Retinal pigment epithelial cell (primary cell): Measurements from ENCODE around the gene RMI2.

Source experiments
- DNase-seq: peaks from one replicate; pipeline ENCODE4 v3.0.0-alpha.2; 2010; ENCODE audit warnings: low read depth
- H3K4me3 ChIP-seq: 2 replicates; pipeline ENCODE4 v1.5.1; 2011; ENCODE audit warnings: mild to moderate bottlenecking, low read length, control low read depth, moderate library complexity
- TF ChIP-seq, protein P1 (sequence below): conservative IDR thresholded peaks from 2 replicates; pipeline ENCODE4 v1.5.1; 2011; ENCODE audit warnings: low read depth, low read length, control low read depth, inconsistent platforms

Gene RMI2

DNA sequence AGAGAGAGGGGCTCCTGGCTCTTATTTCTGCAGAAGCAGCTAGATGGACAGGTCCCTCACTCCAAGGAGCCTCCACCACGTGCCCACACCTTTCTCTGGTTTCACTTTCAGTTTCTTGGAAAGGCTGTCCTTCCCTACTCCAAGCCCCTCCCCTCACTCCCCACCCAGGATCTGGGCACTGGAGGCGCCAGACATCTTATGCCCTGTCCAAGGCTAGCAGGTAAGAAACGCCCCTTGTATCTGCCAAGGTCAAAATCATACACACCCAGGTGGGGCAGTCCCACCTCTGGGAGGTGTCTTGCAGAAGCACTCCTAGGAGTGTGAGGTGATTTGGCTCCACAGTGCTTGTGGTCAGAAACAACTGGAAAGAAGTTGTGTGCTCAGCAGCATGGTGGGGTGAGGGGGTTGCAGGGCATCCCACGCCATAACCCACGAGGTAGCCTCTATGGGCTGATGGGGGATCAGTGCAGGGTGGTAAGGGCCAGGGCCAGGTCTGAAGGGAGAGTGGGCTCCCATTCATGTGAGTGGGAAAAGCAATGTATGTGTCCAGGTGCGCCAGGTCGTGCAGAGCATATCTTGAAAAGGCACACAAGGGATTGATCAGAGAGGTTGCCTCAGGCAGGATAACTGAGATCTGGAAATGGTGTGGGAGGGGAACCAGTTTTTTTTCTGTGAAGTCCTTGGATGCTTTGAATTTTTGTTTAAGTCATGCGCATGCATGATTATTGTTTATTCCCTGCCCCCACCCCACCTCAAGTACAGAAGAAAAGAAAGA, 32.4 kb upstream of the RMI2 start:
- TF ChIP-seq, protein P1, sequence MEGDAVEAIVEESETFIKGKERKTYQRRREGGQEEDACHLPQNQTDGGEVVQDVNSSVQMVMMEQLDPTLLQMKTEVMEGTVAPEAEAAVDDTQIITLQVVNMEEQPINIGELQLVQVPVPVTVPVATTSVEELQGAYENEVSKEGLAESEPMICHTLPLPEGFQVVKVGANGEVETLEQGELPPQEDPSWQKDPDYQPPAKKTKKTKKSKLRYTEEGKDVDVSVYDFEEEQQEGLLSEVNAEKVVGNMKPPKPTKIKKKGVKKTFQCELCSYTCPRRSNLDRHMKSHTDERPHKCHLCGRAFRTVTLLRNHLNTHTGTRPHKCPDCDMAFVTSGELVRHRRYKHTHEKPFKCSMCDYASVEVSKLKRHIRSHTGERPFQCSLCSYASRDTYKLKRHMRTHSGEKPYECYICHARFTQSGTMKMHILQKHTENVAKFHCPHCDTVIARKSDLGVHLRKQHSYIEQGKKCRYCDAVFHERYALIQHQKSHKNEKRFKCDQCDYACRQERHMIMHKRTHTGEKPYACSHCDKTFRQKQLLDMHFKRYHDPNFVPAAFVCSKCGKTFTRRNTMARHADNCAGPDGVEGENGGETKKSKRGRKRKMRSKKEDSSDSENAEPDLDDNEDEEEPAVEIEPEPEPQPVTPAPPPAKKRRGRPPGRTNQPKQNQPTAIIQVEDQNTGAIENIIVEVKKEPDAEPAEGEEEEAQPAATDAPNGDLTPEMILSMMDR = no peak
- H3K4me3 ChIP-seq = no peak overlapping the region
- no peak for DNase-seq

DNA sequence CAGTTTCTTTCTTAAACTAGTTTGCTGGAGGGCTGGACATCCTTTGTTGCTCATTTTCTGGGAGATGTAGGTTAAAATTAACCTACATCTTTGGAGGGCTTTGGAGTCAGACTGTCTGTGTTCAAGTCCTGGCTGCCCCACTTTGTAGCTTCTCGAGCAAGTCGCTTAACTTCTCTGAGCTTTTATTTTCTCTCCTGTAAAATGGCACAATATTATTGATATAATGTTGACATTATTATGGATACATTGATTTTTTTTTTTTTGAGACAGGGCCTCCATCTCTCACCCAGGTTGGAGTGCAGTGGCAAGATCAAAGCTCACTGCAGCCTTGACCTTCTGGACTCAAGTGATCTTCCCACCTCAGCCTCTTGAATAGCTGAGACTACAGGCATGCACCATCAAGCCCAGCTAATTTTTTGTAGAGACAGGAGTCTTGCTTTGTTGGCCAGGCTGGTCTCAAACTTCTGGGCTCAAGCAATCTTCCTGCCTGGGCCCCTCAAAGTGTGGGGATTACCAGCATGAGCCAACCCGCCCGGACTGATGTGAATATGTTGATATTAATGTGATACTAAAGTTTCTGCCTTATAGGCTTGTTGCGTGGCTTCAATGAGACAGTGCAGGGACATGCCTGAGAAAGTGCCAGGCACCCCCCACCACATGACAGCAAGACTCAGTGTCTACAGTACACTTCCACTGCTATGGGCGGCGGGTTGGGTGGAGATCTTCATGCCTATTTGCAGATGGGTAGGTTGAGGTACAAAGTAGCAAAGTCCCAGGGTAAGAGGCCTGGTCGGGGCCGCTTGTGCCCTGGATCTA, 31.6 kb upstream of the RMI2 start:
- DNase-seq = no peak
- TF ChIP-seq, protein P1 = no peak
- H3K4me3 ChIP-seq = no peak overlapping the region

DNA sequence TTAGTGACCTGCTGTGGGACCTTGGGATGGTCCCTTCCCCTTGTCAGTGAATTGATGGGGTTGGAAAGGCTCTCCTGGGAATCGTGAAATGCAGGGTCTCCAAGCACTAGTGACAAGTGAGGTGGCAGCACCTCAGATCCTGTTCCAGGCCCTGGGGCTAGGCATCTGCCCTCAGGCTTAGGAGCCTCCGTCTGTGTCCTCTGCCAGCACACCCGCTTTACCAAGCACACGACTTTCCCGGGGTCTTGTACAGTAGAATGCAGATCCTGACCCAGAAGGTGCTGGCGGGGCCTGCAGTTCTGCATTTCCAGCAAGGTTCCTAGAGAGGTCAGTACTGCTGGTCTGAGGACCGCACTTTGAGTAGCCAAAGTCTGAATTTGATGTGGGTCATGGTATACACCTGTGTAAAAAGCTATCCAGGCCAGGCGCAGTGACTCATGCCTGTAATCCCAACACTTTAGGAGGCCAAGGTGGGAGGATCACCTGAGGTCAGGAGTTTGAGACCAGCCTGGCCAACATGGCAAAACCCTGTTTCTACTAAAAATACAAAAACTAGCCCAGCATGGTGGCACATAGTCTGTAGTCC, 30.9 kb upstream of the RMI2 start:
- TF ChIP-seq, protein P1 = no peak
- no peak overlapping the region for H3K4me3 ChIP-seq
- no peak for DNase-seq

DNA sequence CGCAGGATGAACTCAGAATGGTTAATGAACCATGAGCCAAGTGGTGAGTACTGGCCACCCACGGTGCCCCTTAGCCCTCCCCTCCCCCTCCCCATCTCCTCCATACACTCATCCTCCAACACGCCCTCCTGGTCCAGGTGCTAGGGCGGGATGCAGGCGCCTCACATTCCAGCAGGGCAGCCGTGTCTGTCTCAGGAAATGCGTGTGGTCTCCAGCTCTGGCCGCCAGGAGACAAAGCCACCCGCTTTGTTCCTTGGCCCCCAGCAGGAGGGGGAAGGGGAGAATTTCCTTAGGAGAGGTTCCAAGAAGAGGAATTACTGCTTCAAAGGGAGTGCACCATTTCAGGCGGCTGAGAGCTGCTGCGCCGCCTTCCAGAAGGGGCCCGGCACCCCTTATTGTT, 29.7 kb upstream of the RMI2 start:
- DNase-seq = no peak
- TF ChIP-seq, protein P1 = peak; percentile 36
- H3K4me3 ChIP-seq = no peak overlapping the region

DNA sequence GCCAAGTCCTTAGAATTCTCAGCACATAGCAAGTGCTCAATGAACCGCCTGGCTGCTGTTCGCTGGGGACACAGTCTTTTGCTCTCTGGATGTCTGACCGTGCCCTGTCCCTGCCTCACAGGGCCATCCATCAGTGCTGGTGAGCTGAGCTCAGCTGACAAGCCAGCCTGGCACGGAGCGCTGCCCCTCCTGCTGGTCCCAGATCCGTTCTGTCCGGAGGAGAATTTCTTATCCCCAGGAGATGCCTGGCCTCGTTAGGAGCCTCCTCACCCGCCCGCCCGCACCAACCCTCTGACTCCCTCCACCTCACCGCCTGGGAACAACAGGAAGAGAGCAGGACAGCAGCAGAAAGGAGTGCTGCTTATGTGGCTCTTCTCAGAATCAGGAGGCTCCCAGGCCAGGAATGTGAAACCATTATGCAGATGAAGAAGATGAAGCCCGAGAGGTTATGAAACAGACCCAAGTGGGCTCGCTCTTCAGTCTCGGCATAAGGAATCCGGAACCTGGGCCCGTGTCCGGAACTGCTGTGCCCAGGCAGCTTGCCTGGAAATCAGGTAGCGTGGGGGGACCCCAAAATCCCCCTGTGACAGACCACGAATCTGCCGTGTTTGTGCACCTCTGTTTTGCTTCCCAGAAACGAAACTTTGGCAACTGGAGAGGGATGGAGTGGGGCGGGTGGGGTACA, 28.8 kb upstream of the RMI2 start:
- DNase-seq = no peak
- TF ChIP-seq, protein P1 = peak; percentile 18

DNA sequence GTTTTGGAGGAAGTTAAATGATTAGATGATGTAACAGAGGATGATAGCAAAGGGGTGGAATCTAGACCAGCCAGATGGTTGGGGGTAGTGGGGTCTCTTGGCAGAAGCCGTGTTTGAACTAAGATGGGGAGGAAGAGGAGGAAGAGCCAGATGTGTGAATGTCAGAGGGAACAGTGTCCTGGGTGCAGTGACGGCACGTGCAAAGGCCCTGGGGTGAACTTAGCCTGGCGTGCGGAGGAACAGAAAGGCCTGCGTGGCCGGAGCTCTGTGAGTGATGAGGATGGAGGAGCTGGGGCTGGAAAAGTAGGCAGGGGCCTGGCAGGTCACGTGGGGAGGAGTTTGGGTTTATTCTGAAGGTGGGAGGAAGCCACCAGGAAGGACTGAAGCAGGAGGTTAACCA, 26.4 kb upstream of the RMI2 start:
- no peak overlapping the region for H3K4me3 ChIP-seq
- TF ChIP-seq, protein P1 = no peak
- no peak for DNase-seq

More for the DNA sequence above, 28.8 kb upstream of the RMI2 start:
- no peak overlapping the region for H3K4me3 ChIP-seq
